ENCODE data around the gene SLC43A2. TPM values are rescaled to one million over a fixed set of nuclear protein-coding genes. Genes with fewer than 3 reads are reported as not detected.

SLC43A2 gene
- total RNA-seq, 1 donor from 2014 or later: 30.8 TPM

DNA sequence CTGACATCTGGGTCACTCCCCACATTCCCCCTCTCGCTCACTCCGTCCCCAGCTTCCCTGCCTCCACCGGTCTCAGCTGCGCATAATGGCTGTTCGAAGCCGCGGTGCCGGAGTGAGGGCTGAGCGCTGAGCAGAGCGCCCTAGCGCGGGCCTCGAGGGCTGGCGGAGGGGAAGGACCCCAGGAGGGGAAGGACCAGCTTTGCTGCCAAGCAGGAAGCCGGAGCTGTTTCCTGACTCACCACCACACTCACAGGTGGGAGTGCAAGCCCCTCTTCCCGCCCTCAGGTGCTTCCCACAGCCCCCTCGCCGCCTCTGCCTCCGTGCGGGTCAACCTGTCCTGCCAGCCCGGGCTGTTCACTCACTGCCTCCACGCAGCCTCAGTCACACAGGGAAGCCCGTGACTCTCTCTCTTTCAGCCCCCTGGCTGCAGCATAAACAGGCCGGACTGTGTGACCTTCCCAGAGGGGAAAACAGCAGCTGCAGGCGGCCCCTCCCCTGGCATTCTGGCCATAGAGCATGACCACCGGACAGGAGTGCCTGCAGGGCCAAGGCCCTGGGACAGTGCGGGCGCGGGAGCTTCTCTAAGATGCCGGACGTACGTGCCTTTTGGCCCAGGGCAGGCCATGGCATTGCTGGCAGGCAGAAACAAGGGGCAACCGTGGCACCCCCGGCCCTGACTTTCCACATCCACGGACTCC lies 23.7 kb downstream of the SLC43A2 start:
- no peak for DNase-seq (ENCODE audit: low spot score)
- intact Hi-C loops (cut with DNase I): no loop called here
- peak; percentile 44 for ATAC-seq

DNA sequence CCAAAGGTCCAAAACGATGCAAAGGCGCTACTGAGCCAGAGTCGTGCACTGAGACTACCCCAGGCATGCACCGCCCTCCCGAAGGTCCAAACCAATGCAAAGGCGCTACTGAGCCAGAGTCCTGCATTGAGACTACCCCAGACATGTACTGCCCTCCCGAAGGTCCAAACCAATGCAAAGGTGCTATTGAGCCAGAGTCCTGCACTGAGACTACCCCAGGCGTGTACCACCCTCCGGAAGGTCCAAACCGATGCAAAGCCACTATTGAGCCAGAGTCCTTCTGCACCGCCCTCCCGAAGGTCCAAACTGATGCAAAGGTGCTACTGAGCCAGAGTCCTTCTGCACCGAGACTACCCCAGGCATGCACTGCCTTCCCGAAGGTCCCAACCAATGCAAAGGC lies 27.1 kb downstream of the SLC43A2 start:
- intact Hi-C loops (cut with DNase I): no loop called here
- ATAC-seq: no peak

DNA sequence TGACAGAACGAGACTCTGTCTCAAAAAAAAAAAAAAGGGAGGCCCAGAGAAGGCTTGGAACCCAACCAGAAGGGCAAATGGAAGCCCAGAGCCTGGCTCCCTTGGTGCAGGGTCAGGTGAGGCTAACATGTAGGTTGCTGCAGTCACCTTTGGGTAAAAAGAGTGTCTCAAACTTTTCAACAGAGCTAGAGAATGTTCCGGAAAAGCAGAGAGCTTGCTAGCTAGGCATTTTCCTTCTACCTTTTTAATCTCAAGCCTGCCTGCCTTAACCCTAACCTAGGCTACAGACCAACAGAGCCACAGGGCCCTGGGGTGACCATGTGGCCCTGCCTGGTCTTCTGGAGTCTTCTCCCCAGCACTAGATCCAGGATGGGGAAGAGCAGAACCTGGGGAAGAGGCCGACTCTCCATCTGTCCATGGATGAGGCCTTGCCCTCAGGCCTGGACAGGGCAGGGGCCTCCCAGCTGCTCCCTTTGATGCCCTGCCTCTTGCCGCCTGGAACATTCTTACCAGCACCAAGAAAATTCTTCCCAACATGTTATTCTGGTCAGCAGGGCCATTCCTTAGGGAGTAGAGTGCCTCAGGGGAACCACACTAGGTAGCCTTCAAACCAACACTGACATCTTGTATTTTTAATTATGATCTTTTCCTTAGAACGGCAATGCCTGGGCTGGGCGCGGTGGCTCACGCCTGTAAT lies 30.1 kb downstream of the SLC43A2 start:
- DNase-seq (ENCODE audit: low spot score): no peak
- intact Hi-C loops (cut with DNase I): no loop called here
- no peak for ATAC-seq

More for the DNA sequence above, 27.1 kb downstream of the SLC43A2 start:
- no peak for DNase-seq (ENCODE audit: low spot score)

DNA sequence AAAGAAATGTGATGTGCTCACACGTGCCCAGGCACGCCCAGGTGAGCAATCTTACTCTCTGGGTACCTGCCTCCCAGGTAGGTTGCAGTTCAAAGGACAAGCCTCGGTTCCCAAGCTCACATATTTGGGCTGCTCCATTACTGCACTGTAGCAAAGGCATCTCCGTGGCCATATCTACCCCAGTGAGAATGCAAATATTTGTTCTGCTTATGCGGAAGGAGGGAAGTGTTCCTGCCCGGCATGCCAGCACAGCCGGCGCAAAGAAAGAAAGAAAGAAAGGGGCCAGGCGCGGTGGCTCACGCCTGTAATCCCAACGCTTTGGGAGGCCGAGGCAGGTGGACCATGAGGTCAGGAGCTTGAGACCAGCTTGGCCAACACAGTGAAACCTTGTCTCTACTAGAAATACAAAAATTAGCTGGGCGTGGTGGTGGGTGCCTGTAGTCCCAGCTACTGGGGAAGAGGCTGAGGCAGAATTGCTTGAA lies 30.7 kb downstream of the SLC43A2 start:
- ATAC-seq (no peak), DNase-seq (ENCODE audit: low spot score) (no peak)

DNA sequence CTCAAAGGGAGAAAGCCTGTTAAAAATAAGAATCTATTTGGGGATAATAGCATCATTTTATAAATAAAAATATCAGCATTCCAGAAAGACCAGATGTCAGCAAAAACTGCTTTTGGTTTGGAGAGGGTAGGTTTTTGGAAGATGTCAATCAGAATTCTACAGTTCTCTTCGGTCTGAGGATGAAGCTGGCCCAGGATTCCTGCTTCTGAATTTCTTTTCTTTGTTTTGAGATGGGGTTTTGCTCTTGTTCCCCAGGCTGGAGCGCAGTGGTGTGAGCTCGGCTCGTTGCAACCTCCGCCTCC lies 35.1 kb downstream of the SLC43A2 start:
- DNase-seq (ENCODE audit: low spot score): no peak
- intact Hi-C loops (cut with DNase I): no loop called here
- ATAC-seq: no peak

More for the DNA sequence above, 30.7 kb downstream of the SLC43A2 start:
- intact Hi-C loops (cut with DNase I): no loop called here

DNA sequence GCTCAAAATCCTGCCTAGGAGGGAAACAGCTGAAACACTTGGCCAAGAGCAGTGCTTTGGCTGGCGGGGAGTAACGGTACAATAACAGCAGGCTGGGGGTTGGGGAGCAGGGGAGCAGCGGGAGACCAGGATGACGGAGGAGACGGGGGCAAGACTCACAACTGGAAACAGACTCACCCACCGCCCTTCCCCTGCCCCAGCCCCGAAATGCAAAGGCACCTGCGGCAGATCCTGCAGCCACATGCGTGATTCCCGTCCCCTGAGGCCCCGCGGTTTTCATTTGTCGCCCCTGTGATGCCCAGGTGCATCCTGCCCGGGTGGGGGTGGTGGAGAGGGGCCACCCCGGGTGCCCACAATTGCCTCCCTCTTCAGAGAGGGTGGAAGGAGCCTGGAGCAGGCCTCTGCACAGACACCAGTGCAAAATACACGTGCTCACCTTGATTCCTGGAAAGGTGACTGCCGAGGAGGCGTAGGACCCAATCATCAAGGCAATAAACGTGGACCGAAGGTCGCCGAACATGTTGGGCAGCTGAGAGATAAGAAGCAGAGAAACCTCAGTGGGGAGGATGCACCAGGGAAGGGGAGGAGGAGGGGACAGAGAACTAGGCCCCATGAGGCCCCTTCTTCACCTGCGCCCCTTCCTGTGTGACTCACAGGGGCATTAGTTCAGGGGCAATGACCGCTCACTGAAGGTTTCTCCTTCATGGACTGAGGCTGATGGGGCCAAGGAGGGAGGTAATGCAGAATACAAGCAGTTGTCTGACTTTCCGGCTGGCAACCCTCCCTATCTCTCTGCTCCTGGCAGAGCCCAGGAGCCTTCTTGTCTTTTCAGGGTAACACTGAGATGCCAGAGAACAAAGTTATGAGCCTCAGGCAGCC lies 35.6 kb downstream of the SLC43A2 start:
- ATAC-seq (no peak), DNase-seq (ENCODE audit: low spot score) (no peak)
- intact Hi-C loops (cut with DNase I): no loop called here

DNA sequence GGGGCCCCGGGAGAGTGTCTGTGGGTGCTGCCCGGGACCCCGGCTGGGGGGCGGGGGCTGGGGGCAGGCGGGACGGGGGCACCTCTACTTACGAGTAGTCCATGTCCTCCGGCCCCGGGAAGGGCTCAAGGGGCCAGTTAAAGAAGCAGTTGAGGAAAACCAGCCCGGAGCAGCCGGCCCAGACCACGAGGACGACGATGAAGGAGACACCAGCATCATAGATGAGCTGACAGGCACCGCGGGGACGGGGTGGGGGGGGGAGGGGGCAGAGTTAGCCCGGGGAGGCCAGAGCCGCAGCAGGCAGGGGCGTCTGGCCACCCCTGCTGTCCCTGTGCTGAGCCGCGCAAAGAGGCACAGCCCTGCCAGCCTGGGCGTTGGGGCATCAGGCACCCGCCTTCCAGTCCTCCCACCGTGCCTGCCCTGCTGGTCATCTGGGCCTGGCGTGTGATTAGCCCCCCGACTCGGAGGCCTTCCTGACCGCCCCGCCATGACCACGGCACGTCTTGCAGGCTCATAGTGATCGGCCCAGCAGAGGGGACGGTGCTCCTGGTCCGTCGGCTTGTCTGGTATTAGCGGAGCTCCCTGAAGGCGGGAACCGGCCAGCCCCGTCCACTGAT lies 37.1 kb downstream of the SLC43A2 start:
- ATAC-seq: no peak
- intact Hi-C loops (cut with DNase I): no loop called here
- DNase-seq (ENCODE audit: low spot score): no peak

DNA sequence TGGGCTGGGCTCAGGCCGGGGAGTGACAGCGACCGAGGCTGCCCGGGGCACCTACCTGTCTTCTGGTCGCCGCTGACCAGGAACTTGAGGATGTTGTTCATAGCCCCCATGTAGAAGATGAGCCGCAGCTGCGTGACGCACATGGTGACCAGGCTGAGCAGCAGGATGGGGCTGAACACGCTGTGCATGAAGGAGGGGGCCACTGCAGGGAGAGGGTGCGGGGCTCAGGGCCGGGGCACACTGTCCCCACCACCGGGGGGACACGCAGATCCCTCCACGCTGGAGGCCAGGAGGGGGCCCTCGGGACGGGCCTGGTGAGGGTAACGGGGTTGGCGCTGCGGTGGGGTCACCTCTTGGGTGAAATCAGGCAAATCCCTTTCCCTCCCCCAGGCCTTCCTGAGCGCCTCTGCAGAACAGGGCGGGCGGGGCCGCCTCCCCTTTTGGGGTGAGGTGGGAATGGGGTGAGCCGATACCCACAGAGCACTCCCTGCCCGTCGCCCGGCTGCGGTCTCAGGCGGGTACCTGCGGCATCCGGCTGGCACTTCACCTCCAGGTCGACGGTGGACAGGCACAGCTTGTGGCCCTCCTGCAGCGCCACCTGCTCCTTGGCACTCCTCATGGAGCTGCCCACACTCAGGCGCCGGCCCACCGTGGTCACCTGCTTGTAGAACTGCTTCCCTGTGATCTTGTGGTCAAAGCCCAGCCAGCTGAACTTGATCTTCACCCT lies 37.7 kb downstream of the SLC43A2 start:
- intact Hi-C loops (cut with DNase I): no loop called here
- DNase-seq (ENCODE audit: low spot score) (no peak), ATAC-seq (no peak)

DNA sequence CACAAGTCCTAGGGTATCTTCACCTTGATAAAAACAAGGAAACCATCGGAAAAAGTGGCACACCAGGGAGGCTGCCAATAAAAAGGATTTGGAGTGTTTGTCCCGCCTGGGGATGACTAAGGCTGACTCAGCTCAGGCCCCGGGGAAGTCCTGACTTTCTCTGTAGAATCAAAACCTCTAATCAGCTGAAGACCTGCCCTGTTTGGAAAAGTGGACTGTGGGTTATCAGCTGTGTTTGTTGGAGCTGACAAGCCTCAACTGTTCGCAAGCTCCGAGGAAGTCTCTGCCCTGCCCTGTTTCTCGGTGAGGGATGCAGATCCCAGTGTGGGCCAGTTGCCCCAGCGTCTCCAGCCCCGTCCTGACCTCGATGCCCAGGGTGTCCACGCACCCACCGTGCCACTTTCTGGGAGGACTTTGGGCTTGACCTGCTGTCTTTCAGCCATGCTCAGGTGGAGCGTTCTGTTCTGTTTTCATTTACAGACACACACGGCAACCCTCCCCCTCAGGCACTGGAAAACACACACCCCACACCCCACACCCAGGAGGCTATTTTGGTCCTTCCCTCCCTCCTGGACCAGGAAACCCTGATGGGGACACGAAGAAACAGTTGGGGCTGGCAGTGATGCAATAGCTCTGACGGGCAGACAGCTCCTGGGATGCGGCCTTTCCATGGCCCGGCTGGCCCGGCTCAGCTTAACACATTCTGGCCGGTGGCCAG lies 38.4 kb downstream of the SLC43A2 start:
- no peak for DNase-seq (ENCODE audit: low spot score)
- intact Hi-C loops (cut with DNase I): no loop called here
- peak; percentile 47 for ATAC-seq

DNA sequence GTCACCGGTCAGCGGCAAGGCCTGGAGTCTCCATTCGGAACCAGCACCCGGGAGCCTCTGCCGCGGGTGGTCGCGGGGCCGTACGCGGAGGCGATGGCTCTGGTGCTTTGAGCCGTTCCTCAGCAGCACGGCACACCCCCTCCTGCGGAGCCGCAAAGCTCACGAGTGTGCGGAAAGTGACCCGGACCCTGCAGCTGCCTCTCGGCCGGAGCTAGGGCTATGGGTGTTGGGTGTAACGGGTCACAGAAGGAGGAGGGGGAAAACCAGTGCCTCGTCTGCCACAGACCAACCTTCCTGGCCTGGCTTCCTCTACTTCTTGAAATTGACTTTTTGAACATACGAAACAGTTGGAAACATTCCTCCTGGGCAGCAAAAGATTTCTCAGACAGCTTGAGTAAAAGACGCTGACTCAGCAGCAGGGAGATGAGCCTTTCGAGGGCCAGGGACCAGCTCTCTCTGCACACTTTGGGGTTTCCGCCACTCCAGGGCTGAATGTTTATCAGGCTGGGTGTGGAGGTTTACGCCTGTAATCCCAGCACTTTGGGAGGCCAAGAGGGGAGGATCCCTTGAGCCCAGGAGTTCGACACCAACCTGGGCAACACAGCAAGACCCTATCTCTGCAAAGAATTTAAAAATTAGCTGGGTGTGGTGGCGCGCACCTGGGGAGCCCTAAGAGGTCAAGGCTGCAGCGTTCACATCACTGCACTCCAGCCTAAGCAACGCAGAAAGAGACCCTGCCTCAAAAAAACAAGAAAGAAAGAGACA lies 39.6 kb downstream of the SLC43A2 start:
- DNase-seq (ENCODE audit: low spot score): no peak
- intact Hi-C loops (cut with DNase I): no loop called here
- ATAC-seq: peak; percentile 14

DNA sequence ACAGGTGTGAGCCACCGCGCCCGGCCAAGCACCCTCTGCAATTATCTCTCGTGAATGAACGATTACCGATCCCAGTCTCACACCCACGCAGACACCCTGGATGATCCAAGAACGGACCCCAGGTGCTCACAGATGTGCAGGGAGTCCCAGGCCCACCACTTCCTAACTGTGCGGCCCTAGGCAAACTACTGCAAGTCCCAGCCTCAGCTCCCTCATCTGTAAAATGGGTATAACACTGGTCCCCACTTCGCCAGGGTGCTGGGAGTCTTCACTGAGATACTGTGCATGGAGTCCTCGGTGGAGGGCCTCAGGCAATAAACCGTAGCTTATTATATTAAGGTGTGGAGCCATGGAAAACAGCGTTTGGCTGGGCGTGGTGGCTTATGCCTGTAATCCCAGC lies 44.5 kb downstream of the SLC43A2 start:
- intact Hi-C loops (cut with DNase I): no loop called here
- ATAC-seq: no peak

DNA sequence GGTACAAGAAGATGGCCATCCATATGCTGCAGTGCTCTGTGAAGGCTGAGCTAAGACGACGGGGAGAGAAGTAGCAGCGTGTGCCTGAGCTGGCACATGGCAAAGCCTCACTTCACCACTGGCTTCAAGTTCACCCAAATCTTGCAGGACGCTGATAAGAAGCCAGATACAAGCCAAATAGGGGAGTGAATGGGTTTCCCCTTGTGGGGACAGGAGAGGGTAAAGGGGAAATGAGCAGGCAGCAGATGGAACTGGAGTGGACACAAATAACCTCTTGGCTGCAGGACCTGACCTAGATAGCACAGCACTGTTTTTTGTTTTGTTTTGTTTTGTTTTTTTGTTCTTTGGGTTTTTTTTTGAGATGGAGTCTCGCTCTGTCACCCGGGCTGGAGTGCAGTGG lies 45.1 kb downstream of the SLC43A2 start:
- DNase-seq (ENCODE audit: low spot score): no peak
- intact Hi-C loops (cut with DNase I): no loop called here
- ATAC-seq: no peak

More for the DNA sequence above, 44.5 kb downstream of the SLC43A2 start:
- DNase-seq (ENCODE audit: low spot score): no peak

DNA sequence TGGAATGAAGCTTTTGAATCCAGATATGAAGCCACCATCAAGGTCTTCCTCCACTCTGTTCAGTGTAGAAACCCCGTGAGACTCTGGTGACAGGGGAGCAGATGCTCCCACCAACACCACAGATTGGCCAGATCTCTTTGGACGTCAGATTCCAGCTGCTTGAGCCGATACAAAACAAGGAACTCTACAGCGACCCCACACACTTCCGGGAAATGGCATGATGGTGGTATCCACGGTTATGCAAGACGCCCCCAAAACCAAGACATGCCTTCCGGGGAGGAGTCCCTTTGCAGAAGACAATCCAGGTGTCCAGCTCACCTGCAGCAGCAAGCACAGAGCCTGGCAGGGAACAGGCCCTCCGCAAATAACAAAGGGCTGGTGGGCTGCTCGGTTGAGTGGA lies 46.3 kb downstream of the SLC43A2 start:
- ATAC-seq: no peak
- no peak for DNase-seq (ENCODE audit: low spot score)
- intact Hi-C loops (cut with DNase I): no loop called here

DNA sequence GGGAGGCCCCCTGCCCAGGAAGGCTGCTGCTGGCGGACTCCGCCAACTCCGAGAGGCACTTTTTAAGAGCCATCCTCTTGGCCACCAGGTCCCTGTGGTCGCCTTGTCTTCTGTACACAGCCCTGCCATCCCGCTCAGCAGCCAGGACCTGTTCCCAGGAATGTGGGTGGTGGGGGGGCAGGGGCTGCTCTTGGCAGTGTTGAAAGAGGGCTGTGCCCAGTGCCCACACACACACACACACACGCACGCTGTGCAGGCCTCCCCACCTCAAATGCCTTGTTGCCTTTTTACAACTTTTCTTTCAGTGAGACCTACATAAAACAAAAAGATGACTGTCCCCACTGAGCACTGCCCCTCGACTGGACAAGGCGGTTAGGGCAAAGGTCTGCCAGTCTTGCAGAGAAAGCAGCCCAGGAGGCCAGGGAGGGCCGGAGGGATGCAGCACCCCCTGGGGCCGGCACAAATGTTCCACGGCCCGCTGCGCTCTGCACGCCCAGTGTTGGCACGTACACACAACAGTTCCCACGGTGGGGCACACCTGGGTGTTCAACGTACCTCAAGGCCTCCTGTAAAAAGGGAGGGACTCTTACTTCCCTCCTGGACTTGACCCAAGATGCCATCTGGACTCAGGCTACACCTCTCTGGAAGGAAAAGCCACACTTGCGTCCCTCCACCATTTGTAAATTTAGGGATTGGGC lies 47.5 kb downstream of the SLC43A2 start:
- intact Hi-C loops (cut with DNase I): no loop called here
- no peak for DNase-seq (ENCODE audit: low spot score)
- ATAC-seq: no peak

DNA sequence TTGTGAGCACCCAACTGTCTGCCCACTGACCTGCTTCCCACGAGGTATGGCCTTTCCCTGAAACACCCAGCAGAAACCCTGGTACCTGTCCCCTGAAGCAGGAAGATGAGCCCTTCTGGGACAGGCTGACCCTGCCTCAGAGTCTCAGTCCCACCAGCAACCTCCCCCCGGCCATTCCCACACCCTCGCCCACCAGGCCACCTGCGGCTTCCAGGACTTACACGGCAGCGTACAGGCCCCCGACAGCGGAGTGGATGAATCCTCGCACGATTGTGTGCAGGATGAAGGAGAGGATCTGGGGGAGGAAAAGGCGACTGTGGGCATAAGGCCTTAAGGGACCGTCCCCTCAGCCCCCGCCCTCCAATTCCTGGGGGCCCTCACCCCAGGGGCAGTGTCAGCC lies 50.6 kb downstream of the SLC43A2 start:
- DNase-seq (ENCODE audit: low spot score) (no peak), ATAC-seq (no peak)
- intact Hi-C loops (cut with DNase I): loop anchor here (5.0 to 10.0 kb wide), 3 partner anchors 49 to 147 kb away; partner anchors contain the start of genes RILP, SCARF1, SLC43A2 and WDR81

DNA sequence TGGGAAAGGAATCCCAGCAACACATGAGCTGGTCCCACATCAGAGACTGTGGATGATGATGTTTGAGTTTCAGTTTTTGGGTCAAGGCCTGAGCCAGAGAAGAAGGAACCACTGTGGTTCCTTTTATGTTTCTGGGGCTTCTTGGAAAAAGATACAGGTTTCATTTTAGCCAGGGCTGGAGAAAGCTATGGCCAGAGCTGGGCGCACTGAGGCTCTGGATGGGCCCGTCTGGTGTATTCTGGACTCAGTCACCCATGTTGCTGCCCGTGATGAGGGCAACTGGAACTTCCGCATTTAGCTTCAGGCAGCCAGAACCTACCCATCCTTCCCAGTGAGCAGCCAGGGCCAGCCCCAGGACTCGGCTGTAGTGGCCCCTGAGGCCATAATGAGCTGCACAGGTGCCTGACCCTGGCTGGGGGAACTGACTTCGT lies 51.0 kb downstream of the SLC43A2 start:
- ATAC-seq (peak; percentile 34), DNase-seq (ENCODE audit: low spot score) (no peak)
- intact Hi-C loops (cut with DNase I): loop anchor here (5.0 to 10.0 kb wide), 3 partner anchors 50 to 147 kb away; partner anchors contain the start of genes RILP, SCARF1, SLC43A2 and WDR81

Measured in sciatic nerve (tissue), 2 donors.